ENCODE measurements around the gene FRMD4A.

The FRMD4A gene

DNA sequence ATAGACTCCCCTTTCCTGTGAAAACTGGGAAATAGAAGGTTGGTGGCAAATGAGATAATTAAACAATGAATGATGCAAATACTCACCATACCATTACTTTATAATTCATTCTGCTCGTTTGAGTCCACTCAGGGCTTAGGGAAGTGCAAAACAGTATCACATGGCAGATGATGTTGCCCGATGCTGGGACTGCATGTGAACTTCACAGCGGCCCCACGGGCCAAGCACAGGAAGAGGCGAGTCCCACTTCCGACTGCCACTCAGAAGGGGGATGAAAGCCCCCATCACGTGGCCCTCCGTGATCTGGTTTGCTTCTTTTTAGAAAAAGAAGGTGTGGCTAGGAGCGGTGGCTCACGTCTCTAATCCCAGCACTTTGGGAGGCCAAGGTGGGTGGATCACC is 672.5 kb downstream of the FRMD4A start:
- FAIRE-seq (no peak), DNase-seq (ENCODE audit: insufficient read length) (no peak)
- TF ChIP-seq POLR2AphosphoS5 (IDR thresholded peaks at IDR 0.05; ENCODE audit: low read depth, low read length) (no peak), TAF1 (IDR thresholded peaks at IDR 0.05; ENCODE audit: borderline replicate concordance, low read depth, low read length) (no peak), POLR2A (IDR thresholded peaks at IDR 0.05; ENCODE audit: low read depth, low read length) (no peak)

- TF ChIP-seq POLR2A (IDR thresholded peaks at IDR 0.05; ENCODE audit: low read depth, low read length) (no peak), TAF1 (IDR thresholded peaks at IDR 0.05; ENCODE audit: borderline replicate concordance, low read depth, low read length) (no peak), POLR2AphosphoS5 (IDR thresholded peaks at IDR 0.05; ENCODE audit: low read depth, low read length) (no peak)
- FAIRE-seq (no peak), DNase-seq (ENCODE audit: insufficient read length) (no peak)
Measured at GRCh38 chr10:13657101-13657680, 673.5 kb downstream of the FRMD4A start.

- FAIRE-seq, result no peak
- TF ChIP-seq POLR2A (IDR thresholded peaks at IDR 0.05; ENCODE audit: low read depth, low read length) (no peak), POLR2AphosphoS5 (IDR thresholded peaks at IDR 0.05; ENCODE audit: low read depth, low read length) (no peak), TAF1 (IDR thresholded peaks at IDR 0.05; ENCODE audit: borderline replicate concordance, low read depth, low read length) (no peak)
- DNase-seq (ENCODE audit: insufficient read length), result no peak
Measured at GRCh38 chr10:13656337-13657100, 674.2 kb downstream of the FRMD4A start.

GRCh38 chr10:13654846-13655245 is 675.9 kb downstream of the FRMD4A start:
- no peak for TF ChIP-seq POLR2A (IDR thresholded peaks at IDR 0.05; ENCODE audit: low read depth, low read length)
- no peak for TF ChIP-seq POLR2AphosphoS5 (IDR thresholded peaks at IDR 0.05; ENCODE audit: low read depth, low read length)
- no peak for TF ChIP-seq TAF1 (IDR thresholded peaks at IDR 0.05; ENCODE audit: borderline replicate concordance, low read depth, low read length)
- no peak for FAIRE-seq
- no peak for DNase-seq (ENCODE audit: insufficient read length)

DNA sequence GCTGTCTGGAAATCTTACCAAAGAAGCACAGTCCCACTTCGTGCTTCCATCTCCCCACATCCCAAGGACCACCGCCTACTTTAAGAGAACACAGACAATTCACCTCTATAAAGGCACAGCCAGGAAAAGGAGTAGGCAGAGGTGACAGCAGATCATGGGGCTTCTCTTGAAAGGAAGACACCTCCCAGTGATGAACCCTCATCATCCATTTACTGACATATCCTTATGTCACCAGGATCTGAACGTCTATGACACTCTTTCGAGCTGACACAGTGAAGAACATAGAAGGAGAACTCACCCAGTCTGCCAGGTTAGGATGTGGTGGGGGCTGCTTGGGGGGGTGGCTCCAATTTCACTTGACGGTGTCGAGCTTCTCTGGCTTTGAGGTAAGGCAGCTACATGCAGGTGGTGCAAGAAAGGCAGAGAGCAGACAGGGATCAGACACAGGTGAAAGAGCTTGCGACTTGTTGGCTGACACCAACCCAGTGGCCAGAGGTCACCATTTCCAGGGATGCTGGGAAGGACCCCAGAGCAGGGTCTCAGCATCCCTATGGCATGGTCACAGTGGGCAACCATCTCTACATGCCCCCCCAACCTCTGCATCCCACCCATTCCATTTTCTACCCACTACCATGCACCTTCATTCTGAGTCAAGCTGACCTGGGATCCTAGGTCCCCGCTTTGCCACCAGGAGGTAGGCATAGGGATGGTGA is 676.5 kb downstream of the FRMD4A start:
- TF ChIP-seq POLR2A (IDR thresholded peaks at IDR 0.05; ENCODE audit: low read depth, low read length) (no peak), TAF1 (IDR thresholded peaks at IDR 0.05; ENCODE audit: borderline replicate concordance, low read depth, low read length) (no peak), POLR2AphosphoS5 (IDR thresholded peaks at IDR 0.05; ENCODE audit: low read depth, low read length) (no peak)
- FAIRE-seq (no peak), DNase-seq (ENCODE audit: insufficient read length) (no peak)

- TF ChIP-seq TAF1 (IDR thresholded peaks at IDR 0.05; ENCODE audit: borderline replicate concordance, low read depth, low read length), result no peak
- no peak for TF ChIP-seq POLR2AphosphoS5 (IDR thresholded peaks at IDR 0.05; ENCODE audit: low read depth, low read length)
- TF ChIP-seq POLR2A (IDR thresholded peaks at IDR 0.05; ENCODE audit: low read depth, low read length), result no peak
- FAIRE-seq (no peak), DNase-seq (ENCODE audit: insufficient read length) (no peak)
Measured at GRCh38 chr10:13652860-13653259, 677.9 kb downstream of the FRMD4A start.

- FAIRE-seq, result no peak
- TF ChIP-seq POLR2A (IDR thresholded peaks at IDR 0.05; ENCODE audit: low read depth, low read length) (no peak), TAF1 (IDR thresholded peaks at IDR 0.05; ENCODE audit: borderline replicate concordance, low read depth, low read length) (no peak), POLR2AphosphoS5 (IDR thresholded peaks at IDR 0.05; ENCODE audit: low read depth, low read length) (no peak)
- DNase-seq (ENCODE audit: insufficient read length), result no peak
Measured at GRCh38 chr10:13651969-13652720, 678.6 kb downstream of the FRMD4A start.

GRCh38 chr10:13650961-13651360 is 679.8 kb downstream of the FRMD4A start:
- no peak for TF ChIP-seq POLR2AphosphoS5 (IDR thresholded peaks at IDR 0.05; ENCODE audit: low read depth, low read length)
- TF ChIP-seq POLR2A (IDR thresholded peaks at IDR 0.05; ENCODE audit: low read depth, low read length), result no peak
- TF ChIP-seq TAF1 (IDR thresholded peaks at IDR 0.05; ENCODE audit: borderline replicate concordance, low read depth, low read length), result no peak
- FAIRE-seq (no peak), DNase-seq (ENCODE audit: insufficient read length) (no peak)

DNA sequence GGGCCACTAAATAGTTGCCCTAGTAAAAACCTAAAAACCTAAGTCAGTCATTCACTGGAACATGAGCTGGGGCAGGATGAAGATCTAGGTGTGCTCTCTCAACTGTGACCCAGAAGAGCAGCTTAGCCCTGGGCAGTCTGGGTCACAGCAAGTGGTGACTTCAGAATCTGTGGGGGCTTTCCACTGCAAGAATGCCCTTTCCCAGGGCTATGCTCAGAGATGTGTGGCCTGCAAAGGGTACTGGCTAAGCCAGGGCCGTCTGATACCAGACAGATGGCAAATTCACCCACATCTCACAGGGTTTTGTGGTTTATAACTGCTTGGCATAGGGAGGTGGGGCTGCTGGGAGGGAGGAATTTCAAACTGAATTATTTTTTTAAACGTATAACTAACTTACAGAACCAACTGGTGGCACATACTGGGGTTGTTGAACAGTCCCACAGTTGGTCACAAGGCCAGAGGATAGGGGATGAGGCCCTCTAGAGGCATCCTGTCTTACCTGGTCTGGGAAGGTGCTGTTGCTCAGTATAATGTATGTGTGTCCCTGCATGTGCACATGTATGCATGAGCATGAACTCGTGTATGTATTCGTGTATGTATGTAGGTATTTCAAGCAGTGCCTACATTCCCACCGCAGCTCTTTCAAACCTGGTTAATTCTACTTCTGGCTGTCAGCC is 680.7 kb downstream of the FRMD4A start:
- FAIRE-seq (no peak), DNase-seq (ENCODE audit: insufficient read length) (no peak)

DNA sequence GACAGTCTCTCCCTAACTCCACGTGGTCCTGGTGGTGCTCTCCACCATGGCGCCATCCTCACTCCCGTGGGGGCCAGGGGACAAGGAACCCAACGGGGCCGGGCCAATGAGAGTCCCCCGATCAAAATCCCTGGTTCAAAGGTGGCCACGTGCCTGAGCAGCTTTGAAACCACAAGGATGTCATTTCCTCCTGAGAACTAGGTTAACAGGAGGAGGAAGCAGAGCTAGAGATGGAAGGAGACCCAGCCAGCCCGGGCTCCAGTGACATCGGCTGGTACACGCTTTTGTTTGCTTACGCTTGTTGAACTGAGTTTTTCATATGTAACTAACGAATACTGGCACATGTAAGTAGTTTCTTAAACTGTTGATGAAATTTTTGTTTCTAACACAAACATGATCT is 682.3 kb downstream of the FRMD4A start:
- DNase-seq (ENCODE audit: insufficient read length) (no peak), FAIRE-seq (no peak)

More for the DNA sequence above, 680.7 kb downstream of the FRMD4A start:
- no peak for TF ChIP-seq POLR2A (IDR thresholded peaks at IDR 0.05; ENCODE audit: low read depth, low read length)
- TF ChIP-seq TAF1 (IDR thresholded peaks at IDR 0.05; ENCODE audit: borderline replicate concordance, low read depth, low read length), result no peak
- TF ChIP-seq POLR2AphosphoS5 (IDR thresholded peaks at IDR 0.05; ENCODE audit: low read depth, low read length), result no peak

More for the DNA sequence above, 682.3 kb downstream of the FRMD4A start:
- no peak for TF ChIP-seq POLR2AphosphoS5 (IDR thresholded peaks at IDR 0.05; ENCODE audit: low read depth, low read length)
- TF ChIP-seq POLR2A (IDR thresholded peaks at IDR 0.05; ENCODE audit: low read depth, low read length), result no peak
- TF ChIP-seq TAF1 (IDR thresholded peaks at IDR 0.05; ENCODE audit: borderline replicate concordance, low read depth, low read length), result no peak

Data from GM12892 (cell line).